GM18867 (cell line): ENCODE results near the gene HTT.
"Not testable (repeated sequence)": the region's sequence is repeated elsewhere in the genome, so short reads cannot be mapped to it uniquely, and the experiment has no call there.

ENCODE experiments used
- ATAC-seq: cut with Tn5 transposase; IDR thresholded peaks from one replicate; pipeline ENCODE4 v1.9.1; 2021; ENCODE audit warnings: mild to moderate bottlenecking, moderate library complexity; ENCODE audit not compliant: unreplicated experiment

HTT gene

DNA sequence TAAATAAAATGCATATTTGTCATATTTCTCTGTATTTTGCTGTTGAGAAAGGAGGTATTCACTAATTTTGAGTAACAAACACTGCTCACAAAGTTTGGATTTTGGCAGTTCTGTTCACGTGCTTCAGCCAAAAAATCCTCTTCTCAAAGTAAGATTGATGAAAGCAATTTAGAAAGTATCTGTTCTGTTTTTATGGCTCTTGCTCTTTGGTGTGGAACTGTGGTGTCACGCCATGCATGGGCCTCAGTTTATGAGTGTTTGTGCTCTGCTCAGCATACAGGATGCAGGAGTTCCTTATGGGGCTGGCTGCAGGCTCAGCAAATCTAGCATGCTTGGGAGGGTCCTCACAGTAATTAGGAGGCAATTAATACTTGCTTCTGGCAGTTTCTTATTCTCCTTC is 3.3 kb downstream of the HTT start:
- peak; percentile 24 for ATAC-seq

DNA sequence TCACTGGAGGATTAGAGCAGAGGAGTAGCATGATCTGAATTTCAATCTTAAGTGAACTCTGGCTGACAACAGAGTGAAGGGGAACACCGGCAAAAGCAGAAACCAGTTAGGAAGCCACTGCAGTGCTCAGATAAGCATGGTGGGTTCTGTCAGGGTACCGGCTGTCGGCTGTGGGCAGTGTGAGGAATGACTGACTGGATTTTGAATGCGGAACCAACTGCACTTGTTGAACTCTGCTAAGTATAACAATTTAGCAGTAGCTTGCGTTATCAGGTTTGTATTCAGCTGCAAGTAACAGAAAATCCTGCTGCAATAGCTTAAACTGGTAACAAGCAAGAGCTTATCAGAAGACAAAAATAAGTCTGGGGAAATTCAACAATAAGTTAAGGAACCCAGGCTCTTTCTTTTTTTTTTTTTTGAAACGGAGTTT is 5.2 kb downstream of the HTT start:
- ATAC-seq: no peak

DNA sequence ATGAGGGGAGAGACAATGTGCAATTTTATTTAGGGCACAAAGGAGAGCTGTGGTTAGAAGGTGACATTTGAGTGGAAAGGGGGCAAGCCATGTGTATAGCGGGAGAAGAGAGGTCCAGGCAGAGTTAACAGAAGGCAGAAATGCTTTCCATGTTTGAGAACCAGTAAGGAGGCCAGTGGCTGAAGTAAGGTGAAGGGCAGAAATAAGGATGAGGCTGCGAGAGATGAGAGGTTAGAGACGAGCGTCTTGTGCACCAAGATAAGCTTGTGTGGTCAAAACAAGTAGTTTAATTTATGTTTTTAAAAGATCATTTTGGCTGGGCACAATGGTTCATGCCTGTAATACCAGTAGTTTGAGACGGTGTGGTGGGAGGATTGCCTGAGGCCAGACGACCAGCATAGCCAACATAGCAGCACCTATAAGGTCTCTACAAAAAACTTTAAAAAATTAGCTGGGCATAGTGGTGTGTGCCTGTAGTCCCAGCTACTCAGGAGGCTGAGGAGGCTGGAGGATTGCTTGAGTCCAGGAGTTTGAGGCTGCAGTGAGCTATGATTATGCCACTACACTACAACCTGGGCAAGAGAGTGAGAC is 8.5 kb downstream of the HTT start:
- no peak for ATAC-seq

DNA sequence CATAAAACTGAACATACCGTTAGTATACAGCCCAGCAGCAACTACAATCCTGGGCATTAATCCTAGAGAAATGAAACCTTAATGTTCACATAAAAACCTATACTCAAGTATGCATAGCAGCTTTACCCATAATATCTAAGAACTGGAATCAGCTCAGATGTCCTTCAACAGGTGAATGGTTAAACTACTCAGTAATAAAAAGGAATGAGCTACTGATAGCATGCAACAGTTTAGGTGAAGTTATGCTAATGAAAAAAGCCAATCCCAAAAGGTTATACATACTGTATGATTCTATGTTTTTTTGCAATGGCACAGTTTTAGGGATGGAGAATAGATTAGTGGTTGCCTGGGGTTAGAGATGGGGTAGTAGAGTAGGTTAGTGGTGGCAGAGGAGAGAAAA is 9.3 kb downstream of the HTT start:
- ATAC-seq: no peak

DNA sequence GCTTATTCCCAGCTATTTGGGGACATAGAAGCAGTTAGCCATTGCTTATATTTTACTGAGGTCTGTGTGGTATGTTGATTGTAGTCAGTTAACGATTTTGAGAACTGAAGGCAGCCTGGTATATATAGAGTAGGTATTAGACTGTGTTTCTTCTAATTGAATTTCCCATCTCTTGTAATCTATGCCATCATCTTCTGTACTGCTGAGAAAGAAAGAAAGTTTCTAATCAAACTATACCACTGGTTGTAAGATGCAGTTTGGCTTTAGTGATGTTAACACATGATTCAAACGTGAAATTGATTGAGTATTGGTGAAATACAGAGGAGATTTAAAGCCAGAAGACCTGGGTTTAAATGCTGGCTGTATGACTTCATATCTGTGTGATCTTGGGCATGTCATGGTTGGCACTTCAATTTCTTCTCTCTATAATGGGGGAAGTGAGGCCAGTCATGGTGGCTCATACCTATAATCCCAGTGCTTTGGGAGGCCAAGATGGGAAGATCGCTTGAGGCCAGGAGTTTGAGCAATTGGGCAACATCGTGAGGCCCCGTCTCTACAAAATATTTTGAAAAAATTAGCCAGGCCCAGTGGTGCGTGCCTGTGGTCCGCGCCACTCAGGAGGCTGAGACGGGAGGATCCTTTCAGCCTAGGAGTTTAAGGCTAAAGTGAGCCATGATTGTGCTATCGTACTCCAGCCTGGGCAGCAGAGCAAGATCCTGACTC is 11.6 kb downstream of the HTT start:
- ATAC-seq: no peak

DNA sequence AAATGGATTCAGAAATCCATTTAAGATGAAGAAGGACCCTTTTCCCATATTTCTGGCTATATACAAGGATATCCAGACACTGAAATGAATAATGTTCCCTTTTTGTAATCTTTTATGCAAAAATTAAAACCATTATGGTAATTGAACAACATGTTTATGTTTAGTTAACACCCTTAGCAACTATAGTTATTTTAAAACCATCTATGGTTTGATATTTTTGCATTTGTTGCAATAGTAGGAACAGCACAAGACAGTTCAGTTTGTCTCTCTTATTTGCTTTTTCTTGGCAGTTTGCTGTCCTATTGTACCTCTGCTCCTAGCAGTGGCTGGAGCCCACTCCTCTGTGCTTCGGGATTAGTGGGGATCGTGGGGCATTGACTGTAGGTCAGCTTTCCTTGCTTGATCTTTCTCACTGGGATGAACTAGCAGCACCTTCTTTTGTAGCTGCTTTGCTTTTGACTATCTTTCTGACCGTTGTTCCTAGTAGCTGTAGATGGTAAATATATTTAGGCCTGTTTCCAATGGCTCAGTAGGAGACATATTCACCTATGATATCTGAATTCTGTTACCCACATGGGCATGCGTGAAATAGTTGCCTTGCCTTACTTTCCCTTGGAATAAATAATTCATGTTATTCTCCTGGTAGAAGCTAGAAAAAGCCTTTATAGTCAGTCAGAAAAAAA is 12.8 kb downstream of the HTT start:
- ATAC-seq: no peak

DNA sequence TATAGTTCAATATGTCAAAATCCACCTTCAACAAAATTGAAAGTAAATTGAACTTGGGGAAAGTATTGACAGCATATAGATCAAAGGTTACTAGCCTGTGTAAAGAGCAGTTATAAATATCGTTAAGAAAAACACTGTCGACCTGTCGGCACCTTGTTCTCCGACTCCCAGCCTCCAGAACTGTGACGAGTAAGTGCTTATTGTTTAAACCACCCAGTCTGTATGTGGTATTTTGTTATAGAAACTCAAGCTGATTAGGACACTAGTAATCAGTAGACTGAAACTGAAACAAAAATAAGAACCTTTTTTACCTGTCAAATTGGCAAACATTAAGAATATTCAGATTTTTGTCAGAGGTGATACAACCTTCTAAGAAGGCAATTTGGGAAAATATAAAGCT is 17.0 kb downstream of the HTT start:
- no peak for ATAC-seq

DNA sequence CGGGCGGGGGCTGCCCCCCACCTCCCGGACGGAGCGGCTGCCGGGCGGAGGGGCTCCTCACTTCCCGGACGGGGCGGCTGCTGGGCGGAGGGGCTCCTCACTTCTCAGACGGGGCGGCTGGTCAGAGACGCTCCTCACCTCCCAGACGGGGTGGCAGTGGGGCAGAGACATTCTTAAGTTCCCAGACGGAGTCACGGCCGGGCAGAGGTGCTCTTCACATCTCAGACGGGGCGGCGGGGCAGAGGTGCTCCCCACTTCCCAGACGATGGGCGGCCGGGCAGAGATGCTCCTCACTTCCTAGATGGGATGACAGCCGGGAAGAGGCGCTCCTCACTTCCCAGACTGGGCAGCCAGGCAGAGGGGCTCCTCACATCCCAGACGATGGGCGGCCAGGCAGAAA is 20.2 kb downstream of the HTT start:
- not testable (repeated sequence) for ATAC-seq

DNA sequence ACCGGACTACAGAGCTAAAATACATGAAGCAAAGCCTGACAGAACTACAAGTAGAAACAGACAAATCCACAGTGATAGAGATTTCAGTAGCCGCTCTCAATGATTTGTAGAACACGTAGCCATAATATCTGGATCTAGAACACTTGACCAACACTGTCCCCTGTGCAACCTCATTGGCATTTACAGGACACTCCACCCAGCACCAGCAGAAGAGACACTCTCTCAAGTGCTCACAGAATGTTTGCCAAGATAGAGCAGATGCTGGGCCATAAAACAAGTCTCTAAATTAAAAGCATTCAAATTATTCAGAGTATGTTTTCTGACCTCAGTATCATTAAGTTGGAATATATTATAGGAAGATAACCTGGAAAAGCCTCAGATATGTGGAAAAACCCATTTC is 21.7 kb downstream of the HTT start:
- no peak for ATAC-seq

DNA sequence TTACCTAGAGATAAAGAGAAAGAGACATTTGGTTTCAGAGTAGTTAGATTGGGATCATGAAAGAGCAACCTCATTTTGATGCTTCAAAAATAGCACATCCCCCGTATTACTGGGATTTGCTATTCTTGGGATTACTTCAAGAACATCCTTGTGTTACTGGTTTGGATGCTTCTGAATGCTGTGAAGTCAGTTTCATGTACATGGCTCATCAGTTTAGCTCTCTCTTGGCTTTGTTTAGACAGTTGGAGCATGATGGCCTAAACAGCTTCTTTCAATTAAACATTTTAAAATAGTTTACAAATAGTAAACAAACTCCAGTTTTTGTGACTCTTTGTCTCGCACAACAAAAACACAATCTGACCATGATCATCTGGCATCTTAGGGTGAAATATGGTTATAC is 23.9 kb downstream of the HTT start:
- no peak for ATAC-seq

DNA sequence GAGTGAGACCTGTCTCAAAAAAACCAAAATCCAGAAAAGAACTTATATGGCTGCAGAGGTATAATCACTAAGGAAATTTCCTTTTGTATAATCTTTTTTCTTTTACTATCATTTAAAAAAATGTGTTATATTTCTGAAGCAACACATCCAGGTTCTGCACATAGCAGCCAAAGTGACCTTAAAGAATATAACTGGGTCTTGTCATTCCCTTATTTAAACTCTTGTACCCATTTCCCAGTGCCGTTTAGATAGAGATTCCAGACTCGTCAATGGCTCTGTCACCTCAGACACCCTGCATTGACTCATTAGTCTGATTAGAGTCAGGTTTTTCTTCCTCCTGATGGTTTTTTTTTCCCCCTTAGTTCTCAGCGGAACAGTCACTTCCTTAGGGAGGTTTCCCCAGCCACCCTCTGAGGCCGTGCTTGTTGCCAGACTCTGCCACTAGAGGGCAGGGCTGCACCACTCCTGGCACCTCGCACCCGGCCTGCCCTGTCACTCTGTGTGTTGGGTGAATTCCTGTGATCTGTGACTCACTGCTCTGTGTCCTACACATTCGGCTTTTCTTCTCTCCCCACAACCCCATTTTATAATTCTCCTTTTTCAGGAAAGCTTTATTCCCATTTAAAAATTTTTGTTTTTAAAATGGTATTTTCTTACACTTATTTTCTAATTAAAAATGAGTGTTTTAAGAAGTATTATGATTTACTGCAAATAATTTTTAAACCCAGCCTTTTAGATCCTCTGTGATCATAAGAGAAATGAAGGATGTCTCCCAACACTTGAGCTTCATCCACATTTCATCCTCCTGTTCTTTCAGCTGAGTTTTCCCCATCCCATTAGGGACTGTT is 32.1 kb downstream of the HTT start:
- ATAC-seq: peak; percentile 86

DNA sequence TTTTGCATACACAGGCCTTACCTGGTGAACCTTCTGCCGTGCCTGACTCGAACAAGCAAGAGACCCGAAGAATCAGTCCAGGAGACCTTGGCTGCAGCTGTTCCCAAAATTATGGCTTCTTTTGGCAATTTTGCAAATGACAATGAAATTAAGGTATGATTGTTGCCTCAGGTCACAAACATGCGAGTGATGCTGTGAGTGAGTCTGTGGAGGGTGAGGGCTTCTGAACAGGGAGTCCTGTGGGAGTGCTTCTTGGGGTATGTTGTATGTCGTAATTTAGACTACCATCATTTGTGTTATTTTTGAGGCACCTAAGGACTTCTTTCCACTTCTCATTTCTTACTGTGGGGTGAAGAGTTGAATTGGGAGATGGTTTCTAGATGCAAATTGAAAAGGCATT is 32.8 kb downstream of the HTT start:
- ATAC-seq: no peak

DNA sequence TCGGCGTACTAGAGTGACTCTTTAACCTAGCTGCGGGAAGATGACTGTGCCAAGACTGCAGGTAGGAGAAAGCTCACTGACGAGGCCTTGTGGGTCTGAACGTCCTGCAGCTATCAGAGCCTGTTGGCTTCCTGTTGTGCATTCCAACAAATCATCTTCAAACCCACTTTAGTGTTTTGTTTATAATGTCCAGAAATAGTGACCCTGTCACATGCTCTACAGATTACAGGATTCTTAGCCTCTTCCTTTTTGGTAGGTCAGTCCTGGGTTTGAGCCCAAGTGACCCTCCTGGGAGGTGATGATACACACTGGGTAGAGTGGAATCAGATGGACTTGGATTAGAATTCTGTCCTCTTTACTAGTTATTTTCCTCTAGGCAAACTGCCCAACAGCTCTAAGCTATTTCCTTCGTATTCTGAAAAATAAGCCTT is 33.2 kb downstream of the HTT start:
- ATAC-seq: no peak

DNA sequence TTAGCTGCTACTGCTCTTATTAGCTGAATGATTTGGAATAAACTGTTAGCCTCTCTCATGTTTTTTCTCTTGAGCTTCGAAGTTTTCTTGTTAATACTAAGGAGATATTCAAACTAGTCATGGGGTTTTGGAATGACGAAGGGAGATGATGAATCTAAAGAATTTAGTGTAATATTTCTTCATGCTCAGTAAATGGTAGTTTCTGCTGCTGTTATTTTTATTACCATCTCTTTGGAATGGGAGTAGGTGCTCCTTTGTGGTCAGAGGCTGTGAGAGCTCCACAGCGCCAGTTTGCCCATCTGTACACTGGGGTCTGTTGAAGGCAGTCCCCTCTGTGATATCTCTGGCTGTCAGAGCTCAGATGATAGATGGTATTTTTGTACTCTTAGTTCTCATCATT is 33.7 kb downstream of the HTT start:
- no peak for ATAC-seq

DNA sequence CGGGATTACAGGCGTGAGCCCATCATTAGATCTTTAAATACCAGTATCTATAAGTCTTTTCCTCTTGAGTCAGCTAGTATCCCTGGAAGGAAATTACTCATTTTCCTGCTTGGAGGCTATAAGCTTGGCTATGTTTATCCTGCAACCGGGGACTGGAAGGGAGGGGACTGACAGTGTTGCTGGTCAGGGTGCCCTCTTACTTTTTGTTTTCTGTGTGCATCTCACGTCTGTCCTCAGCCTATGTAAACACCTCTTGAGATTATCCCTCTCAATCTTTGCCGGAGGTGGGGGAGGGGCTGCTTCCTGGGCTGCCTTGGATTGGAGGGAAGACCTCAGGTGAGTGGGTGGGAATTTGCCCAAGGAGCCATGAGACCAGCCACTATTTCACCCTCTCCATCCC is 37.0 kb downstream of the HTT start:
- ATAC-seq: no peak

DNA sequence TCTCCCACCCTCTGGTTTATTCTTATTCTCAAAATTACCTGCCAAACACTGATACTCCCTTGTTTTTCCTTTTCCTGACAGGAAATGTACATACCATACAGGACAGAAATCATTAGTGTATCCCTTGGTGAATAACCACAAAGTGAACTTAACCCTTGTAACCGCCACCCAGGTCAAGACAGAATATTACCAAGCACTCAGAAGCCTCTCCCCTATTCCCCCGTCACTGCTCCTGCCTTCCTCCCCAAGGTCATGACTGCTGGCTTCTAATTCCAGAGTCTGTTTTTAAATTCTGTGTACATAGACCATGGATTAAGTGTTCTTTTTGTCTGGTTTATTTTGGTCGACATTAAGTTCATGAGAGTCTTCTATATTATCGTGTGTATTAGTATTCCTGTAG is 37.7 kb downstream of the HTT start:
- no peak for ATAC-seq

DNA sequence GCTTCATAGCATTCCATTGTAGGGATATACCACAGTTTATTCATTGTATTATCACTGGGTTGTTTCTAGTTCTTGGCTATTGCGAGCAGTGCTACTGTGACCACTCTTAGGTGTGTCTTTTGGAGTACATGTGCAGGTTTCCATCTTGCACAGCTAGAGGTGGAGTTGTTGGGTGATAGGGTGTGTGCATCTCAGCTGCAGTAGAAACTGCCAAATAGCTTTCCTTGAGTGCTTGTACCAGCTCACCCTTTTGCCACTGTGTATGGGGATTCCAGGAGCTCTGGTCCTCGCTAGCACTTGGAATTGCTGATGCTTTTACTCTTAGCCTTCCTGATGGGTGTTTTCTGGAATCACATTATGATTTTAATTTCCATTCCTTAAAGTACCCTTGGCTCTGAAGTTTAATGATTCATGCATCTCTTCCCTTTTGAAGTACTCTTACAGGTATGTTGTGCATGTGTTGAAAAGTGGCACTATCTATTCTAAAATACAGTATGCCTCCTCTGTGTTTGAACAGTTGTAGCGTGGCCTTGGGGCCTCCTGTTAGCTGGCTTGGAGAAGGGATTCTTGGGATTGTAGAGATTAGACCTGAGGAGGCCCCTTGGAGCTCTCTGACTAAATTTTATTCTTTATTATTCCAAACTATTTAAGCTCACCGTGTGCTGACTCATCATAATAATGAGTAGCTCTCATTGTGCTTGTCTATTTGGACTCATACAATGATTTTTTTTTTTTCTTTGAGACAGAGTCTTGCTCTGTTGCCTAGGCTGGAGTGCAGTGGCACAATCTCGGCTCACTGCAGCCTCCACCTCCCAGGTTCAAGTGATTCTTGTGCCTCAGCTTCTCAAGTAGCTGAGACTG is 38.4 kb downstream of the HTT start:
- no peak for ATAC-seq

DNA sequence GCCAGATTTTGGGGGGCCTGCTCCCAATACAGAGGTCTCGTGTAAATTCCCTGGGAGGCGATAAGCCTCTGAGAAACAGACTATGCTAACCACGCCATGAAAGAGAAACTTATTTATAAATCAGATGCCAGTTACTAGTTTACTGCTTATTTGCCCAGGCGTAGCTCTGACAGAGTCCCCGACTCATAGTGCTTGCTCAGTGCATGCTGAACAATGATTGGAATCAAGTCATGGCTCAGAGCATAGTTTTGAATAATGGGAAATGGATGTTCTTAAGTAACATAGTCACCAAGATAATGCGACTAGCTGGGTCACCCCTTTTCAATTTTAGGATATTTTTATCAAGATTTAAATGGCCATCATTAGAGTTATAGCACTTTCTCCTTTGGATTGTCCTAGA is 39.9 kb downstream of the HTT start:
- ATAC-seq: no peak

DNA sequence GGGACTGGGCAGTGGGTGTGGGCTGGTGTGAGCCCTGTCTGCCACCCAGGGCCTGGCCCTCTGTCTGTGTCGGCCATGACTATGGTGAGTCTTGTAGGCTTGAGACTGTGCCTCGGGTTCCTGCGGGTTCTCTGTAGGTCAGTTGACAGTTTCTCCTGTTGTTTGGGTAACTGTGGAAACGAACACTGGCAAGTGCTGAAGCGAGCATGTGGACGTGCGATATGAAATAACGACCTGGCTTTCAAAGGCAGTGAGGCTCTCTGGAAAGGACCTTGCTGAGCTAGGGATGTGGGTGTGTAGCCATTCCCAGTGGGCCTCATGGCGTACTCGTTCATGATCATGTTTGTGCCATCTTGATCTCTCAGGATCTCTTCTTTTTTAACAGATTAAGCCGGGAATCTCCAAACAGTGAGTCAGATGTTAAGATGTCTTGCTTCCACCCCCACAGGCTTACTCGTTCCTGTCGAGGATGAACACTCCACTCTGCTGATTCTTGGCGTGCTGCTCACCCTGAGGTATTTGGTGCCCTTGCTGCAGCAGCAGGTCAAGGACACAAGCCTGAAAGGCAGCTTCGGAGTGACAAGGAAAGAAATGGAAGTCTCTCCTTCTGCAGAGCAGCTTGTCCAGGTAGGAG is 41.3 kb downstream of the HTT start:
- ATAC-seq: no peak

DNA sequence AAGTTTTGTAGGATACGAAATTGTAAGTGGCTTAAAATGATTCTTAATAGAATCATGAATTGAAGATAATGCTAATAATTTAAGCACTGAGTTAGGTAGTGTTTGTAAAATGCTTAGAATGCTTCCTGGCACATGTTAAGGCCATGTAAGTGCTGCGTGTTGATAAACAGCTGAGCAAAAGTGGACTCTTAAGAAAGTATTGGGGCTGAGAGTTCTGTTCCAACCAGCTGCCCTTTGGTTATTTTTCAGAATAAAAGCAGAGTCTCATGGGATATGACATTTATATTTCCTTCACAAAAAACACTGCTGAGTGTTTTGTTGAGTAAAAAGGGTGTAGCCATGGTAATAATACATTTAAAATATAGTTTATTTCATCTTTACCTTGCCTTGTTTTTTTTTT is 42.5 kb downstream of the HTT start:
- ATAC-seq: no peak
